ENCODE measurements around the gene CERK. TPM values are rescaled to one million over a fixed set of nuclear protein-coding genes. Genes with fewer than 3 reads are reported as not detected.

CERK gene
- total RNA-seq, 1 experiment from 2014 or later = 45.6 TPM

- CTCF ChIA-PET = no interaction called here
- H3K27ac Mint-ChIP-seq = no peak overlapping the region
- POLR2A ChIA-PET = no interaction called here
Observed at GRCh38 chr22:46766611-46767010, 28.6 kb upstream of the CERK start.

More at GRCh38 chr22:46766611-46767010, 28.6 kb upstream of the CERK start:
- DNase-seq (ENCODE audit: low spot score) = no peak
- Mint-ChIP-seq H3K9me3 (no peaks in the 10 kb centered on the region), H3K4me3 (no peak overlapping the region), H3K27me3 (ENCODE audit: low read depth) (no peaks in the 10 kb centered on the region), H3K4me1 (peaks cover 13% of the 10 kb centered on the region), H3K36me3 (peaks cover 3% of the 10 kb centered on the region; the same call in 1 of the 2 replicates)
- no peak for ATAC-seq
- TF ChIP-seq ZNF423 (CRISPR knock-in tag; IDR thresholded peaks at IDR 0.05) (no peak), FOXP1 (CRISPR knock-in tag; IDR thresholded peaks at IDR 0.05; ENCODE audit: borderline replicate concordance) (no peak), TEAD4 (CRISPR knock-in tag; IDR thresholded peaks at IDR 0.05) (no peak), ZNF425 (CRISPR knock-in tag; conservative IDR thresholded peaks at IDR 0.05) (no peak), NR2C2 (CRISPR knock-in tag; IDR thresholded peaks at IDR 0.05) (no peak), ZNF317 (CRISPR knock-in tag; IDR thresholded peaks at IDR 0.05; ENCODE audit: borderline replicate concordance, low read depth) (no peak), NFYB (CRISPR knock-in tag; conservative IDR thresholded peaks at IDR 0.05; ENCODE audit: low read depth) (no peak), NFATC4 (CRISPR knock-in tag; IDR thresholded peaks at IDR 0.05) (no peak), ATF1 (CRISPR knock-in tag; IDR thresholded peaks at IDR 0.05) (no peak), ZNF396 (CRISPR knock-in tag; IDR thresholded peaks at IDR 0.05; ENCODE audit: borderline replicate concordance) (no peak), NFE2L1 (CRISPR knock-in tag; IDR thresholded peaks at IDR 0.05) (no peak), NR1H2 (CRISPR knock-in tag; IDR thresholded peaks at IDR 0.05) (no peak)
- TF ChIP-seq, protein P1, sequence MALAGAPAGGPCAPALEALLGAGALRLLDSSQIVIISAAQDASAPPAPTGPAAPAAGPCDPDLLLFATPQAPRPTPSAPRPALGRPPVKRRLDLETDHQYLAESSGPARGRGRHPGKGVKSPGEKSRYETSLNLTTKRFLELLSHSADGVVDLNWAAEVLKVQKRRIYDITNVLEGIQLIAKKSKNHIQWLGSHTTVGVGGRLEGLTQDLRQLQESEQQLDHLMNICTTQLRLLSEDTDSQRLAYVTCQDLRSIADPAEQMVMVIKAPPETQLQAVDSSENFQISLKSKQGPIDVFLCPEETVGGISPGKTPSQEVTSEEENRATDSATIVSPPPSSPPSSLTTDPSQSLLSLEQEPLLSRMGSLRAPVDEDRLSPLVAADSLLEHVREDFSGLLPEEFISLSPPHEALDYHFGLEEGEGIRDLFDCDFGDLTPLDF (CRISPR knock-in tag; IDR thresholded peaks at IDR 0.05) = no peak
- TF ChIP-seq, protein P2, sequence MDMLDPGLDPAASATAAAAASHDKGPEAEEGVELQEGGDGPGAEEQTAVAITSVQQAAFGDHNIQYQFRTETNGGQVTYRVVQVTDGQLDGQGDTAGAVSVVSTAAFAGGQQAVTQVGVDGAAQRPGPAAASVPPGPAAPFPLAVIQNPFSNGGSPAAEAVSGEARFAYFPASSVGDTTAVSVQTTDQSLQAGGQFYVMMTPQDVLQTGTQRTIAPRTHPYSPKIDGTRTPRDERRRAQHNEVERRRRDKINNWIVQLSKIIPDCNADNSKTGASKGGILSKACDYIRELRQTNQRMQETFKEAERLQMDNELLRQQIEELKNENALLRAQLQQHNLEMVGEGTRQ (CRISPR knock-in tag; IDR thresholded peaks at IDR 0.05) = no peak
- TF ChIP-seq, protein P3, sequence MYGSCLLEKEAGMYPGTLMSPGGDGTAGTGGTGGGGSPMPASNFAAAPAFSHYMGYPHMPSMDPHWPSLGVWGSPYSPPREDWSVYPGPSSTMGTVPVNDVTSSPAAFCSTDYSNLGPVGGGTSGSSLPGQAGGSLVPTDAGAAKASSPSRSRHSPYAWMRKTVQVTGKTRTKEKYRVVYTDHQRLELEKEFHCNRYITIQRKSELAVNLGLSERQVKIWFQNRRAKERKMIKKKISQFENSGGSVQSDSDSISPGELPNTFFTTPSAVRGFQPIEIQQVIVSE (CRISPR knock-in tag; IDR thresholded peaks at IDR 0.05; ENCODE audit: borderline replicate concordance) = no peak
- TF ChIP-seq, protein P4, sequence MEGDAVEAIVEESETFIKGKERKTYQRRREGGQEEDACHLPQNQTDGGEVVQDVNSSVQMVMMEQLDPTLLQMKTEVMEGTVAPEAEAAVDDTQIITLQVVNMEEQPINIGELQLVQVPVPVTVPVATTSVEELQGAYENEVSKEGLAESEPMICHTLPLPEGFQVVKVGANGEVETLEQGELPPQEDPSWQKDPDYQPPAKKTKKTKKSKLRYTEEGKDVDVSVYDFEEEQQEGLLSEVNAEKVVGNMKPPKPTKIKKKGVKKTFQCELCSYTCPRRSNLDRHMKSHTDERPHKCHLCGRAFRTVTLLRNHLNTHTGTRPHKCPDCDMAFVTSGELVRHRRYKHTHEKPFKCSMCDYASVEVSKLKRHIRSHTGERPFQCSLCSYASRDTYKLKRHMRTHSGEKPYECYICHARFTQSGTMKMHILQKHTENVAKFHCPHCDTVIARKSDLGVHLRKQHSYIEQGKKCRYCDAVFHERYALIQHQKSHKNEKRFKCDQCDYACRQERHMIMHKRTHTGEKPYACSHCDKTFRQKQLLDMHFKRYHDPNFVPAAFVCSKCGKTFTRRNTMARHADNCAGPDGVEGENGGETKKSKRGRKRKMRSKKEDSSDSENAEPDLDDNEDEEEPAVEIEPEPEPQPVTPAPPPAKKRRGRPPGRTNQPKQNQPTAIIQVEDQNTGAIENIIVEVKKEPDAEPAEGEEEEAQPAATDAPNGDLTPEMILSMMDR (IDR thresholded peaks at IDR 0.05) = no peak
- TF ChIP-seq, protein P5, sequence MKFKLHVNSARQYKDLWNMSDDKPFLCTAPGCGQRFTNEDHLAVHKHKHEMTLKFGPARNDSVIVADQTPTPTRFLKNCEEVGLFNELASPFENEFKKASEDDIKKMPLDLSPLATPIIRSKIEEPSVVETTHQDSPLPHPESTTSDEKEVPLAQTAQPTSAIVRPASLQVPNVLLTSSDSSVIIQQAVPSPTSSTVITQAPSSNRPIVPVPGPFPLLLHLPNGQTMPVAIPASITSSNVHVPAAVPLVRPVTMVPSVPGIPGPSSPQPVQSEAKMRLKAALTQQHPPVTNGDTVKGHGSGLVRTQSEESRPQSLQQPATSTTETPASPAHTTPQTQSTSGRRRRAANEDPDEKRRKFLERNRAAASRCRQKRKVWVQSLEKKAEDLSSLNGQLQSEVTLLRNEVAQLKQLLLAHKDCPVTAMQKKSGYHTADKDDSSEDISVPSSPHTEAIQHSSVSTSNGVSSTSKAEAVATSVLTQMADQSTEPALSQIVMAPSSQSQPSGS (CRISPR knock-in tag; IDR thresholded peaks at IDR 0.05; ENCODE audit: borderline replicate concordance, low read depth) = no peak
- TF ChIP-seq, protein P6, sequence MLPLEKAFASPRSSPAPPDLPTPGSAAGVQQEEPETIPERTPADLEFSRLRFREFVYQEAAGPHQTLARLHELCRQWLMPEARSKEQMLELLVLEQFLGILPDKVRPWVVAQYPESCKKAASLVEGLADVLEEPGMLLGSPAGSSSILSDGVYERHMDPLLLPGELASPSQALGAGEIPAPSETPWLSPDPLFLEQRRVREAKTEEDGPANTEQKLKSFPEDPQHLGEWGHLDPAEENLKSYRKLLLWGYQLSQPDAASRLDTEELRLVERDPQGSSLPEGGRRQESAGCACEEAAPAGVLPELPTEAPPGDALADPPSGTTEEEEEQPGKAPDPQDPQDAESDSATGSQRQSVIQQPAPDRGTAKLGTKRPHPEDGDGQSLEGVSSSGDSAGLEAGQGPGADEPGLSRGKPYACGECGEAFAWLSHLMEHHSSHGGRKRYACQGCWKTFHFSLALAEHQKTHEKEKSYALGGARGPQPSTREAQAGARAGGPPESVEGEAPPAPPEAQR (CRISPR knock-in tag; IDR thresholded peaks at IDR 0.05) = no peak

Measured in WTC11 (cell line).